Astrocyte (in vitro differentiated cells and primary cell): Measurements from ENCODE around the gene TGIF2. TPM values are rescaled to one million over a fixed set of nuclear protein-coding genes. Genes with fewer than 3 reads are reported as not detected.

ENCODE experiments used
- DNase-seq: peaks from one replicate; pipeline ENCODE4 v3.0.0-alpha.2; 2010; ENCODE audit warnings: low read depth
- FAIRE-seq: peaks from 2 replicates; lab custom pipeline; 2011; peaks lifted over from hg19 to GRCh38; lab: Jason Lieb, UNC
- H2AFZ ChIP-seq: 2 replicates; pipeline ENCODE4 v1.6.0; 2012; ENCODE audit warnings: low read depth, low read length, inconsistent platforms
- H3K27ac ChIP-seq: 2 replicates; pipeline ENCODE4 v1.5.1; 2011; ENCODE audit warnings: low read depth, low read length, inconsistent platforms
- H3K27me3 ChIP-seq: 2 replicates; pipeline ENCODE4 v1.6.0; 2011; ENCODE audit warnings: low read length, inconsistent platforms; ENCODE audit not compliant: insufficient read depth
- H3K36me3 ChIP-seq: 2 replicates; pipeline ENCODE4 v1.5.1; 2011; ENCODE audit warnings: low read length, inconsistent platforms; ENCODE audit not compliant: insufficient read depth
- H3K4me1 ChIP-seq: 2 replicates; pipeline ENCODE4 v1.5.1; 2011; ENCODE audit warnings: low read length, inconsistent platforms; ENCODE audit not compliant: insufficient read depth
- H3K4me2 ChIP-seq: 2 replicates; pipeline ENCODE4 v1.6.0; 2012; ENCODE audit warnings: low read length, inconsistent platforms
- H3K4me3 ChIP-seq: 2 replicates; pipeline ENCODE4 v1.5.1; 2011; ENCODE audit warnings: low read depth, mild to moderate bottlenecking, low read length, inconsistent platforms; ENCODE audit not compliant: insufficient read depth
- H3K79me2 ChIP-seq: 2 replicates; pipeline ENCODE4 v1.6.0; 2012; ENCODE audit warnings: mild to moderate bottlenecking, low read length, inconsistent platforms; ENCODE audit not compliant: insufficient read depth
- H3K9ac ChIP-seq: 2 replicates; pipeline ENCODE4 v1.6.0; 2012; ENCODE audit warnings: mild to moderate bottlenecking, low read length, inconsistent platforms
- H3K9me3 ChIP-seq: 2 replicates; pipeline ENCODE4 v1.5.1; 2012; ENCODE audit warnings: low read depth, mild to moderate bottlenecking, low read length, inconsistent platforms; ENCODE audit not compliant: insufficient read depth
- H4K20me1 ChIP-seq: 2 replicates; pipeline ENCODE4 v1.6.0; 2012; ENCODE audit warnings: low read length, inconsistent platforms; ENCODE audit not compliant: insufficient read depth
- H3K27ac Mint-ChIP-seq: one replicate; pipeline ENCODE4 v1.8.0; 2021; ENCODE audit warnings: mild to moderate bottlenecking, mixed read lengths; ENCODE audit not compliant: unreplicated experiment
- H3K27me3 Mint-ChIP-seq: one replicate; pipeline ENCODE4 v1.8.0; 2021; ENCODE audit warnings: low read depth, mixed read lengths; ENCODE audit not compliant: unreplicated experiment
- H3K36me3 Mint-ChIP-seq: one replicate; pipeline ENCODE4 v1.8.0; 2021; ENCODE audit warnings: low read depth, mixed read lengths; ENCODE audit not compliant: unreplicated experiment
- H3K4me1 Mint-ChIP-seq: one replicate; pipeline ENCODE4 v1.8.0; 2021; ENCODE audit warnings: low read depth, mixed read lengths; ENCODE audit not compliant: unreplicated experiment
- H3K4me3 Mint-ChIP-seq: one replicate; pipeline ENCODE4 v1.8.0; 2021; ENCODE audit warnings: mild to moderate bottlenecking, moderate library complexity, mixed read lengths; ENCODE audit not compliant: unreplicated experiment
- H3K9me3 Mint-ChIP-seq: one replicate; pipeline ENCODE4 v1.8.0; 2021; ENCODE audit warnings: mild to moderate bottlenecking, mixed read lengths; ENCODE audit not compliant: unreplicated experiment
- CTCF ChIP-seq: IDR thresholded peaks from 2 replicates; pipeline ENCODE4 v1.5.1; 2011; ENCODE audit warnings: low read depth, mild to moderate bottlenecking, inconsistent platforms, low read length, moderate library complexity; ENCODE audit not compliant: insufficient read depth
- EZH2 ChIP-seq: IDR thresholded peaks from 2 replicates; pipeline ENCODE4 v1.6.1; 2012; ENCODE audit warnings: mild to moderate bottlenecking, low read length, inconsistent platforms; ENCODE audit not compliant: insufficient read depth
- total RNA-seq: library from RNA; stranded (reverse); gene quantifications from 2 replicates; pipeline ENCODE4 v1.2.1, GENCODE V29; 2021

The TGIF2 gene
- total RNA-seq, 1 donor from 2014 or later = 24.4 TPM

- Mint-ChIP-seq H3K36me3 (peaks cover 3% of the 10 kb centered on the region), H3K9me3 (no peaks in the 10 kb centered on the region), H3K4me3 (no peak overlapping the region), H3K27ac (no peak overlapping the region), H3K27me3 (peaks cover 2% of the 10 kb centered on the region), H3K4me1 (peaks cover 10% of the 10 kb centered on the region)
- H3K9ac ChIP-seq = no peak overlapping the region
- DNase-seq = no peak
- no peaks in the 10 kb centered on the region for H3K9me3 ChIP-seq
- H3K27me3 ChIP-seq = no peaks in the 10 kb centered on the region
- H3K79me2 ChIP-seq = no peaks in the 10 kb centered on the region
- no peak for TF ChIP-seq CTCF
- no peak for TF ChIP-seq EZH2
- no peak overlapping the region for H3K27ac ChIP-seq
- H3K4me3 ChIP-seq = no peak overlapping the region
- no peak overlapping the region for H2AFZ ChIP-seq
- no peak overlapping the region for H3K4me2 ChIP-seq
- no peak for FAIRE-seq
- H3K36me3 ChIP-seq = no peaks in the 10 kb centered on the region
- no peaks in the 10 kb centered on the region for H4K20me1 ChIP-seq
- H3K4me1 ChIP-seq = no peaks in the 10 kb centered on the region
Measured at GRCh38 chr20:36624944-36625324, 51.5 kb downstream of the TGIF2 start.

- H3K4me3 ChIP-seq = no peak overlapping the region
- no peak overlapping the region for H3K4me3 Mint-ChIP-seq
- H3K79me2 ChIP-seq = no peaks in the 10 kb centered on the region
- H3K27me3 ChIP-seq = no peaks in the 10 kb centered on the region
- H3K9ac ChIP-seq = no peak overlapping the region
- no peak overlapping the region for H3K27ac ChIP-seq
- H3K27me3 Mint-ChIP-seq = peaks cover 7% of the 10 kb centered on the region
- no peak for DNase-seq
- no peak overlapping the region for H3K4me2 ChIP-seq
- peaks cover 20% of the 10 kb centered on the region for H3K4me1 Mint-ChIP-seq
- H3K9me3 ChIP-seq = no peaks in the 10 kb centered on the region
- no peaks in the 10 kb centered on the region for H3K36me3 ChIP-seq
- peaks cover 9% of the 10 kb centered on the region for H3K36me3 Mint-ChIP-seq
- no peaks in the 10 kb centered on the region for H3K4me1 ChIP-seq
- H2AFZ ChIP-seq = no peak overlapping the region
- H3K9me3 Mint-ChIP-seq = no peaks in the 10 kb centered on the region
- no peaks in the 10 kb centered on the region for H4K20me1 ChIP-seq
- no peak for TF ChIP-seq CTCF
- no peak for TF ChIP-seq EZH2
- H3K27ac Mint-ChIP-seq = no peak overlapping the region
- no peak for FAIRE-seq
Measured at GRCh38 chr20:36628076-36628475, 54.7 kb downstream of the TGIF2 start.

GRCh38 chr20:36629719-36630681, 56.6 kb downstream of the TGIF2 start:
- H4K20me1 ChIP-seq = no peaks in the 10 kb centered on the region
- Mint-ChIP-seq H3K4me1 (peaks cover 17% of the 10 kb centered on the region), H3K27me3 (peaks cover 14% of the 10 kb centered on the region), H3K4me3 (no peak overlapping the region), H3K9me3 (no peaks in the 10 kb centered on the region), H3K27ac (peak overlapping the region; percentile 72), H3K36me3 (peaks cover 6% of the 10 kb centered on the region)
- no peak for TF ChIP-seq CTCF
- no peak for TF ChIP-seq EZH2
- no peaks in the 10 kb centered on the region for H3K9me3 ChIP-seq
- H3K4me2 ChIP-seq = no peak overlapping the region
- FAIRE-seq = no peak
- no peak overlapping the region for H3K9ac ChIP-seq
- no peaks in the 10 kb centered on the region for H3K79me2 ChIP-seq
- H3K36me3 ChIP-seq = no peaks in the 10 kb centered on the region
- no peak overlapping the region for H3K4me3 ChIP-seq
- no peak for DNase-seq
- H2AFZ ChIP-seq = peak overlapping the region; percentile 1
- no peaks in the 10 kb centered on the region for H3K4me1 ChIP-seq
- no peak overlapping the region for H3K27ac ChIP-seq
- H3K27me3 ChIP-seq = no peaks in the 10 kb centered on the region
